SU-DHL-6 (cell line): ENCODE results near the gene PML.

ENCODE experiments used
- H2AFZ ChIP-seq: fragments of 200-600 bp; sonication (generic); 2 replicates; pipeline ENCODE4 v1.6.1; 2014; ENCODE audit warnings: low read depth, mild to moderate bottlenecking, moderate library complexity, mixed read lengths, antibody characterized with exemption, low read length; ENCODE audit not compliant: severe bottlenecking
- H3F3A ChIP-seq: fragments of 200-600 bp; shearing (Covaris generic); 2 replicates; pipeline ENCODE4 v1.6.0; 2016; ENCODE audit warnings: antibody characterized with exemption, mild to moderate bottlenecking; ENCODE audit not compliant: insufficient read depth
- H3K27ac ChIP-seq: fragments of 200-600 bp; sonication (generic); 2 replicates; pipeline ENCODE4 v1.5.1; 2016; ENCODE audit warnings: low read depth, mild to moderate bottlenecking, low read length, moderate library complexity, mixed read lengths
- H3K27me3 ChIP-seq: fragments of 200-600 bp; sonication (generic), shearing (Covaris generic); 2 replicates; pipeline ENCODE4 v1.6.0; 2014; ENCODE audit warnings: mild to moderate bottlenecking, low read length
- H3K36me3 ChIP-seq: fragments of 200-600 bp; sonication (generic); 2 replicates; pipeline ENCODE4 v1.6.1; 2014; ENCODE audit warnings: mild to moderate bottlenecking, low read length, mixed read lengths
- H3K4me2 ChIP-seq: fragments of 300-600, 200-600 bp; shearing (Covaris generic), sonication (generic); 2 replicates; pipeline ENCODE4 v1.6.0; 2014; ENCODE audit warnings: low read length, low read depth, mild to moderate bottlenecking; ENCODE audit not compliant: poor library complexity, severe bottlenecking
- H3K4me3 ChIP-seq: fragments of 200-600 bp; sonication (generic); 2 replicates; pipeline ENCODE4 v1.5.1; 2014; ENCODE audit warnings: antibody characterized with exemption, low read length, mild to moderate bottlenecking, mixed read lengths; ENCODE audit not compliant: insufficient read depth, poor library complexity, severe bottlenecking
- H3K79me2 ChIP-seq: fragments of 200-600 bp; sonication (generic); 2 replicates; pipeline ENCODE4 v1.6.1; 2014; ENCODE audit warnings: mild to moderate bottlenecking, low read length, moderate library complexity; ENCODE audit not compliant: insufficient read depth
- H3K9ac ChIP-seq: fragments of 200-600 bp; sonication (generic); 2 replicates; pipeline ENCODE4 v1.7.0; 2014; ENCODE audit warnings: mild to moderate bottlenecking, low read length
- H3K9me2 ChIP-seq: fragments of 200-600 bp; sonication (generic); replicated peaks from 2 replicates; pipeline ENCODE4 v1.6.1; 2014; ENCODE audit warnings: low read length; ENCODE audit not compliant: insufficient read depth
- H3K9me3 ChIP-seq: fragments of 200-600 bp; sonication (generic); 2 replicates; pipeline ENCODE4 v1.6.1; 2014; ENCODE audit warnings: low read length, mixed read lengths; ENCODE audit not compliant: insufficient read depth
- H4K20me1 ChIP-seq: fragments of 200-600 bp; sonication (generic); 2 replicates; pipeline ENCODE4 v1.6.1; 2014; ENCODE audit warnings: low read depth, mild to moderate bottlenecking, antibody characterized with exemption, low read length, moderate library complexity, mixed read lengths
- CTCF ChIP-seq: fragments of 200-600 bp; sonication (generic); IDR thresholded peaks from one replicate; pipeline ENCODE4 v1.5.1; 2017; ENCODE audit warnings: antibody characterized with exemption, mild to moderate bottlenecking, low read length, moderate library complexity; ENCODE audit not compliant: insufficient read depth, poor library complexity, severe bottlenecking
- EZH2phosphoT487 ChIP-seq: fragments of 200-600 bp; sonication (generic), shearing (Covaris generic); conservative IDR thresholded peaks from 2 replicates; pipeline ENCODE4 v1.6.1; 2018; ENCODE audit warnings: mild to moderate bottlenecking, antibody characterized with exemption, low read length, moderate library complexity, mixed read lengths

The PML gene

GRCh38 chr15:74007820-74008371, 13.4 kb downstream of the PML start:
- Histone ChIP-seq H3K4me3 (no peak overlapping the region), H2AFZ (no peak overlapping the region), H3K27me3 (no peaks in the 10 kb centered on the region), H3K9me3 (0 out of 2 replicates have a peak, but pooled peaks cover 3% of the 10 kb centered on the region), H3K79me2 (peaks cover 13% of the 10 kb centered on the region; the same call in 1 of the 2 replicates), H3K9ac (no peak overlapping the region), H4K20me1 (no peaks in the 10 kb centered on the region), H3K36me3 (peaks cover 14% of the 10 kb centered on the region), H3F3A (no peaks in the 10 kb centered on the region), H3K4me2 (no peak overlapping the region), H3K9me2 (no peaks in the 10 kb centered on the region), H3K27ac (no peak overlapping the region)
- no peak for TF ChIP-seq CTCF
- TF ChIP-seq EZH2phosphoT487: no peak

- Histone ChIP-seq H4K20me1 (no peaks in the 10 kb centered on the region), H3K79me2 (peaks cover 13% of the 10 kb centered on the region; the same call in 1 of the 2 replicates), H3K4me3 (no peak overlapping the region), H3K9ac (no peak overlapping the region), H3K9me2 (no peaks in the 10 kb centered on the region), H2AFZ (no peak overlapping the region), H3K36me3 (peaks cover 15% of the 10 kb centered on the region), H3F3A (no peaks in the 10 kb centered on the region), H3K27ac (no peak overlapping the region), H3K4me2 (no peak overlapping the region), H3K9me3 (0 out of 2 replicates have a peak, but pooled peaks cover 3% of the 10 kb centered on the region), H3K27me3 (no peaks in the 10 kb centered on the region)
- TF ChIP-seq EZH2phosphoT487 (no peak), CTCF (no peak)
Observed at GRCh38 chr15:74008901-74009300, 14.4 kb downstream of the PML start.

GRCh38 chr15:74010929-74011540, 16.5 kb downstream of the PML start:
- H3F3A ChIP-seq: no peaks in the 10 kb centered on the region
- H3K4me3 ChIP-seq: no peak overlapping the region
- H3K9ac ChIP-seq: no peak overlapping the region
- peaks cover 13% of the 10 kb centered on the region for H3K36me3 ChIP-seq
- H3K27ac ChIP-seq: no peak overlapping the region
- no peak for TF ChIP-seq EZH2phosphoT487
- no peak for TF ChIP-seq CTCF
- H2AFZ ChIP-seq: no peak overlapping the region
- H4K20me1 ChIP-seq: no peaks in the 10 kb centered on the region
- H3K9me3 ChIP-seq: 0 out of 2 replicates have a peak, but pooled peaks cover 3% of the 10 kb centered on the region
- H3K4me2 ChIP-seq: no peak overlapping the region
- H3K79me2 ChIP-seq: peaks cover 9% of the 10 kb centered on the region; the same call in 1 of the 2 replicates
- no peaks in the 10 kb centered on the region for H3K9me2 ChIP-seq
- no peaks in the 10 kb centered on the region for H3K27me3 ChIP-seq
